Activated CD4-positive, alpha-beta T cell treated with anti-CD3 and anti-CD28 coated beads, Interleukin-2, amount 50 U/mL, for 1 hour (primary cell): ENCODE results near the gene HSBP1L1.

Experiments
- DNase-seq: peaks from one replicate; pipeline ENCODE4 v3.0.0-alpha.2; 2020

HSBP1L1 gene

DNA sequence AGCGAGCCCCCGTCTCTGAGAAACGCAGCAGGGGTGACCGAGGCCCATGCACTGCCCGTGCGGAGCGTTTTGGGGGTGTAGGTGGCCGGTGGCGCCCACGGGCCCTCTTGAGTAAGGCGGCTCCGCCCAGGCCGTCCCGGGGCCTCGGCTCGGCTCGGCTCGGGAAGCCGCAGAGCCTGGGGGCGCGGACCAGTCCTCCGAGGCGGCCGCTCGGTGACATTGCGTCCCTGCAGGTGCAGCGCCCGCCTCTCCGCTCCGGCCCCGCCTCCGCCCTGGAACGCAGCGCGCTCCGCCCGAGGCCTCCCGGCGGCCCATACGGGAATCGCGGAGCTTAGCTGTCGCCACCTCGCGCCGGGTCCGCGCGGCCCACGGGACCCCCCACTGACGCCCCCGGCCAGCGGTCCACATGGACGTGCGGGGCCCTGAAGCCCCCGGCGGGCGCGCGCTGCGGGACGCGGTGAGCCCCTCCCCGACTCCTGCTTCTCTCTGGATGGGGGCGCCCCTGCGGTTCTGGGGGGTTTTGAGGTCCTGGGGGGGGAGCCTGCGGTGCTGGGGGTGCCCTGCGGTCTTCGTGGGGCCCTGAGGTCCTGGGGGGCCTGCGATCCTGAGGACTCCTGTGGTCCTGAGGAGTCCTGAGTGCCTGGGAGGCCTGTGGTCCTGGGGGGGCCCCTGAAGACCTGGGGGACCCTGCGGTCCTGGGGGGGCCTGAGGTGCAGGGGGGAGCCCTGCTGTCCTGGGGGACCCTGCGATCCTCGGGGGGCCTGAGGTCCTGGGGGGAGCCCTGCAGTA is at the start of gene HSBP1L1:
Gene HSBP1L1, plus strand, starts transcription at position 314 of the 789 bp plus-strand sequence. Its CDS starts 93 bp downstream, at position 407.
- peak; percentile 67 for DNase-seq

DNA sequence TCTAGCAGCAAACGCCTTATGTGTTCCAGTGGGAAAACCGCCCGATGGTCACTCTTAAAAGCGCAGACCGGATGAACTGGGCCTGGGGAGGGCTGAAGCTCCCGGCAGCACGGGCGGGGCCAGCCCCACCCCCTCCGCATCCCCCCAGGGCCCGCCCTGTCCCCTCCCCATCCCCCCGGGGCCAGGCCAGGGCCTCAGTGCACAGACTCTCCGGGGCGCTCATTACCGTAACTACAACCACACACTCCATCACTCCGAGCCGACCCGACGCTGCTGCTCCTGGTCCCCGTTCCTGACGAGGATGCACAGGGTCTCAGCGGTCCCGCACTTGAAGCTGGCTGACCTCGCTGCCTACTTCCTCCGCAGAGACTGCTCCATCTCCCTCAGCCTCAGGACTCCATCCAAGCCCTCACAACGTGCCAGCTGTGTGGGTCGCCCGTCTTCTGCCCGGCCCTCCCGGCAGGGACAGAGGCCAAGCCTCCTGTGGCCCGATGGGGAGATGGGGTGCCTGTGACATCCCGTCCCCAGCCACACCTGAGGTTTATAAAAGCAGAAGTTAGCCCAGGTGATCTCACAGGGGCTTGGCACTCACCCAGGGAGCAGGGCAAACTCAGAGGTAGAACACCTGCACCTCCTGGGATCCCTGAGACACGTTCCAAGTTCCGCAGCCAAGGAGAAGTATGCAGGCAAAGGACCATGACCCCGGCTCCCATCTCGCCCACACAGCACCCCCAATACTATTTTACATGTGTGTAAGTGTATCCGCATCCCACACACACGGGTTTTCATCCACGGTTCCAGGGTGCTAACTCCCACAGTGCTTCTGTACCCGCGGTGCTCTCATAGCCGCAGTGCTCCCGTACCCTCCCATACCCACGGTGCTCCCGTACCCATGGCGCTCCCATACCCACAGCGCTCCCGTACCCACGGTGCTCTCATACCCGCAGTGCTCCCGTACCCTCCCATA is 49.0 kb upstream of the HSBP1L1 start:
- no peak for DNase-seq

DNA sequence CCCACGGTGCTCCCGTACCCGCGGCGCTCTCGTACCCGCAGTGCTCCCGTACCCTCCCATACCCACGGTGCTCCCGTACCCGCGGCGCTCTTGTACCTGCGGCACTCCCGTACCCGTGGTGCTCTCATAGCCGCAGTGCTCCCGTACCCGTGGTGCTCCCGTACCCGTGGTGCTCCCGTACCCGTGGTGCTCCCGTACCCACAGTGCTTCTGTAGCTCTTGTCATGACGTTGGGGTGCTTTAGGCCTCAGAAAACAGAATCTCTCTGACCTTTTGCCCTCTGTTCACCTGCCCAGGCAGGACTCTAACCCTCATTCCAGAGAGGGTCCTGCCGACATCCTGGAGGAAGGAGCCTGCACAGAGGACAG is 48.3 kb upstream of the HSBP1L1 start:
- no peak for DNase-seq

DNA sequence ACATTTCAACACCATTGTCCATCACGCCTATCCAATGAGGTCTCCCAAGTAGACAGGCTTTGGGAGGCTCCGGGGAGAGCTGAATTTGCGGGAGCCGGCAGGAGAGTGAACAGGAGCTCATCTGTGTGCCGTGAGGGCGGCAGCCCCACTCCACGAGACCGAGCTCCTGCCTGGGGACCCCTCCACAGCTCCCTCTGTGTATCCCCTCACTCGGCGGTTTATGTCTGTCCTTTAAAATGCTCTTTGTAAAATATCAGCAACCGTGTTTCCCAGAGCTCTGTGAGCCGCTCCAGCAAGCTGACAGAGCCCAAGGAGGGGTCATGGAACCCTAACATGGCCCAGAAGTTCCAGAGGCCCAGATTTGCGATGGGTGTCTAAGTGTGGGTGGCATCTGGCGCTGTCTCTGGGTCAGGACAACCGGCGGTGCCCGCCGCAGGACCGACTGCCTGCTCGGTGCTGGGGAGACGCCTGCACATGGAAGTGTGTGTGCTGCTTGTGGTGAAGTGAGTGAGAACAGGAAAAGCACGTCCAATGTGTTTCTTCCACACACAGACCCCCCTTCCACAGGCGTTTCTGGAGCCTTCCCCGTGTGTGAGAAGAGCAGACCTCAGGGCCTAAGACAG is 47.8 kb upstream of the HSBP1L1 start:
- DNase-seq: no peak

DNA sequence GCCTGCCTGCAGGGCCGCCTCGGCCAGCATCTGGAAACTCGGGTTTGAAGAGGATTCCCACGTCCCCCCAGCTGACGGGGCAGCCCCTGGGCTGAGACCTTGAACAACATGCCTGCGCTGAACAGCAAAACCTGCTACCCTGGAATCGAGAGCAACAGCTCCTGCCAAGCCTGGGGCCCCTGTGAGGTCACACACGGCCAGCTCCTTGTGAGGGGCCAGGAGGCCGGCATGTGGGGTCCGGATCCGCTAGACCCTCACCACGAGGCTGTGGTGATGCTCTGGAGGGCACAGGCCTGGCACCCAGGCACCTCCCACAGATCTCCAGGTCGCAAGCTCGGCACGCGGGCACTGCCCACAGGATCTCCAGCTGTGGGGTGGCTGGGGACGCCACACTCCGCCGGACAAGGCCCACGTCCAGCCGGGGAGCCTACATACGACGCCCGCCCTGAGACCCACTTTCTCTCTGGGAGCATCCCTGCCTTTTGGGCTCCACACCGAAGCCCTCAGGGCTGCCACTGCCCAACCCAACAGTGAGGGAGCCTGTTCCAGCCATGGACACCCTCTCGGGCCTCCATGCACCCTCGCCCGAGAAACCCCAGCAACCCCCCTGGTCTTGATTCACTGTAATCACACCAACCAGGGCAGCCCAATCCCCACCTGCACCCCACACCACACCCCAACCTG is 47.1 kb upstream of the HSBP1L1 start:
- no peak for DNase-seq

DNA sequence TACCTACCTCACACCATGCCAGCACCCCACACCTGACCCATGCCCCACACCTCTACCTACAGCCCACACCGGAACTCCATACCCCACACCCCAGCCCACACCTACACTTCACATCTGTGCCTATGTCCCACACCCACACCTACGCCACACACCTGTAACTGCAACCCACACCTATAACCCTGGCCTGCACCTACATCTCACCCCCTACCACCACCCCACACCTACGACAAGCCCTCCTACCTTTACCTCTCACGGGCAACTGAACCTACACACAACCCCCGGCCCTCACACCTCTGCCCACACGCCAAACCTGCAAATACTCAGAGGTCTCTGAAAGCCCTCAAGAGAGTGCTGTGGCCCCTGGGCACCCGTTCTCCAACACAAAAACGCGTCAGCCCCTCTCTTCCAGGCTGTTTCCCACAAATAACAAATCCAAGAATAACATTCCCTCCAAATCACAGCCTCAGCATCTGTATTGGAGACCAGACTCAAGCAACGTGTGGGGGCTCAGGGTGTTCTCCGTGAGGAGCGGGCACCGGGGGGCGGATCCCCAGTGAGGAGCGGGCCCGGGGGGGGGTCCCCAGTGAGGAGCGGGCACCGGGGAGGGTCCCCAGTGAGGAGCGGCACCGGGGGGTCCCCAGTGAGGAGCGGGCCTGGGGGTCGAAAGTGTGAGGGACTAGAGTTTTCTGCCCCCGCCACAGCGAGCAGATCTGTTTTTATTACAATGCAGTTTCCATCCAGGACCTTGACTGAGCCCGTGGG is 46.4 kb upstream of the HSBP1L1 start:
- DNase-seq: no peak

DNA sequence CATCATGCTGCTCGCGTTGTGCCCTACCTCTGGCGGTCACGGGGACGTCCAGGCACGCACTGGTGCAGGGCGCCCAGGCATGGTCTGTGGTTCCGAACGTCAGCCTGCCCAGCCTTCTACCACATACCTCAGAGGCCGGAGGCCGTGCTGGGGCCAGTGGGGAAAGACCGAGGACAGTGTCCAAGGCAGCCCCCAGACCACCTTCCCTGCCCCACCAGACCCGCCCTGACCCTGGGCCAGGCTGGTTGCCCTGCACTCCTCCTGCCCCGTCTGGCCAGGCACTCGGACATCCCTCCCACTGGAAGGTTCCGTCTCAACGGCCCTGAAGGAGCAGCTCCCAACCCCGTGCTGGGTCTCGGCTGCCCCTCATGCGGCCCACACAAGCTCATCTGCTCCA is 45.8 kb upstream of the HSBP1L1 start:
- no peak for DNase-seq

DNA sequence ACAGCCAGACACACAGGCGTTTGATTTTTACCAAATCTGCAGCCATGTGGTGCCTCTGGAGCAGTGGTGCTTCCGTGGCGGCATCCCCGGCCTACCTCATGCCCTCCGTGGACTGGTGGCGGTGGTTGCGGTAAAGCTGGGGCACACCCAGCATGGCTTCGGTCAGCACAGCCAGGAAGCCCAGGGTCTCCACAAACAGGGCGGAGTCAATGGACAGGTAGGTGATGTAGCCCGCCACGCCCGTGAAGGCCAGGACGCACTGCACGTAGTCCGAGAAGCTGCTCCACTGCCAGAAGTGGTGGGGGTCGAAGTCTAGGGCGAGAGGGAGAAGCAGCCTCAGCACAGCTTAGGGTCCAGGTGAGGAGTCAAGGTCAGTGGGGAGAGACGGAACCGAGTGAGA is 45.4 kb upstream of the HSBP1L1 start:
- no peak for DNase-seq

DNA sequence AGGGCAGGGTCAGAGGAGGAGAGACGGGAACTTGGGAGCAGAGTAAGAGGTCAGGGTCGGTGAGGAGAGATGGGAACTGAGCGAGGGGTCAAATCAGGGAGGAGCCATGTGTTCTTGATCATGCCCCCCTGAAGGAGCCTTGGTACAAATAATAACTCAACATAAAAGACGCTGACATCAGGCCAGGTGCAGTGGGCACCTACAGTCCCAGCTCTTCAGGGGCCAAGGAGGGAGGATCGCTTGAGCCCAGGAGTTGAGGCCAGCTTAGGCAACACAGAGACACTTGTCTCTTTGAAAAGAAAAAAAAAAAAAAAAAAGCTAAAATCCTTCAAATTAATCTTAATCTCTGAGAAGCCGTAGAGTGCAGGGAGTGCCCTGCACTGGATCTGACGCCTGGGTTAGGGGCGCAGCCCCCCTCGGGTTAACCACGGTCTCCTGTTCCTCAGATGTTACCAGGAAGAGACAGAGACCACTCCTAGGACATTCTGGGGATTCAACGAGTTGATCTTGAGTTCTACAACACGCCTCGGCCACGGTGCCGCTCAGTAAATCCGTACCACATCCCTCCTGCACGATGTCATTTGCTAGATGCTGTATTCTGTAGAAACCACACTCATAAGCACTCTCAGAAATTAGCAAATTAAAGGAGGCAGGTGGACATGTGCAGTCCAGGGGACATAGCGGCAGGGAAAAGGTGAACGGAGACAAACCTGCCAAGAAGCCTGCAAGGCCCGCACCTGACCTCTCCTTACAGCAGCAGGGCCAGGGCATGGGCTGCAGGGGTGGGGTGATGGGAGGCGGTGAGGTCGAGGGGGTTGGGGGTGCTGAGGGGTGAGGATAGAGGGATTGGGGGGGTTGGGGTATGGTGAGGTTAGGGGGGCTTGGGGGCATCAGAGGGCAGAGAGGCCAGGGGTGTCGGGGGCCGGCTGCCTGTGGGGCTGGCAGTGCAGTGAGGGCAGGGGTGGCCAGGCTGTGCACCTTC is 42.2 kb upstream of the HSBP1L1 start:
- DNase-seq: no peak

DNA sequence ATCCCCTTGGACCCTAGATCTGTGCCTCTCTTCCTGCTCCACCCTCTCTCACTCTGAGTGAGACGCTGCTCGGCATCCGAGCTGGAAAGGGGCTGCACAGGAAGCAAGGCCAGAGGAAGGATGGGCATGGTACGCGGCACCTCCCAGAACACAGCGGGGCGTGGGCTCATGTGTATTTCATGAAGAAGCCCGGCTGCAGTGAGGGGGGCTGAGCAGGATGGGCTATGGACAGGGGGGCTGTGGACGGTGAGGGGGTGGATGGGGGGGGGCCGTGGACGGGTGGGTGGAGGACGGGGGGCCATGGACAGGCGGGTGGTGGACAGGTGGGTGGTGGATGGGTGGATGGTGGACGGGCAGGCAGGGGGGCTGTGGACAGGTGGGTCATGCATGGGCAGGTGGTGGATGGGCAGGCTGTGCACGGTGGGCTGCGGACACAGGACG is 41.5 kb upstream of the HSBP1L1 start:
- DNase-seq: no peak

DNA sequence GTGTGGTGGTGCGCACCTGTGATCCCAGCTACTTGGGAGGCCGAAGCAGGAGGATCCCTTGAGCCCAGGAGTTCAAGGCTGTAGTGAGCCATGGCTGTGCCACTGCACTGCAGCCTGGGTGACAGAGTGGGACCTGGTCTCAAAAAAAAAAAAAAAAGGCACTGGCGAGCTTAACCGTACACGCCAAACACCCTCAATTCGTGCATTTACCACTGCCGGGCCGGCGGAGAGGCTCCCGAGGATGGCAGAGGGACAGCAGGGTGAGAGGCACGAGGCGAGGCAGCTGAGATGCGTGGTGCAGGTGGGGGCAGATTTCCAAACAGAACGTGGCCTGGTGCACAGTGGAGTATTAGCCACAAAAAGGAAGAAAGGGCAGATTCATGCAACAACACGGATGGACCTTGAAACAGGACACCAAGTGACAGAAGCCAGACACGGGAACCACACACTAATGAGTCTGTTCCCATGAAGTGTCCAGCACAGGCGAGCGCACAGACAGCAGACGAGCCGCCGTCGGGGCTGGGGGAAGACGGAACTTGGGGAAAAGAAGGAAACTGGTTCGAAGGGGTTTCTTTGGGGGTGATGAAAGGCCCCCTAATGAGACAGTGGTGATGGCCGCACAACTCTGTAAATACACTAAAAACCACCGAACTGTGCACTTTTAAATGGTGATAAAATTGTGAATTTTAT is 40.4 kb upstream of the HSBP1L1 start:
- no peak for DNase-seq

DNA sequence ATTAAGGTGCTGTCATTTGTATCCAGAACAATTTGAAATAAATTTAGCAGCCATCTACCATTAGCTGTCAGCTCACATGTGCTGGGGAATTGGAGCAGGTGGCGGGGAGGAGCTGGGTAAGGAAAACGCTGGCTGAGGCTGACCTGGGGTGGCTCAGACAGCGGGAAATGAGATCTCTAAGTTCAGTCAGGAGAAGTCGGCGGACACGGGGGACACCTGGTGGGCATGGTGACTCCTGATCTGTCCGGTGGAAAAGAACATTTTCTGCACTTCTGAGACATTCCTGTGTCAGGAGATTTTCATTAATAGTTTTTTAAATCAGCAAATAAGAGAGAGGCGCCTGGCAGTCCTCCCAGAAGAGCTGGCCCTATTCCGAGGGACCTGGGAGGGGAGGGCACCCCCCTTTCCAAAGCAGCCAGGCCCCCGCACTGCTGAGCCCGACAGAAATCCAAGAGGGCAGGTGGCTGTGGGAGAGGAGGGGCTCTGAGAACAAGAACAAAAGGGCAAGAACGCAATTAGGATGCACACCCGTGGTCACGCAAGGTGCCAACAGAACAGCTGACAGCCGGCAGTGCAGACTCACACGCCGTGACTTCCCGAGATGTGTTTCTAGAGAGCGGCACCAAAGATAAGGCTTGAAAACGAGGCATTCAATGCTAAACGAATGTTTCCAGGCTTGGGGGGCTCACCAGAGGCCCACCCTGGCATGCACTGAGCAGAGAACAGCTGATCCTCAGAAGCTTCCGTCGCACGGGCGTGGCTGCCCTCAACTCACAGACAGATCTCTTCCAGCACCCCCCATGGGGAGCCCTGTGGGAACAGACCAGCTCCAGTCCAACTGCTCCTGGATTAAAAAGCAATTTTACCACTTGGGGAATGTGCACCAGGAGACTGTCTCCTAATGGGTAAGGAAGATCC is 39.4 kb upstream of the HSBP1L1 start:
- DNase-seq: no peak

DNA sequence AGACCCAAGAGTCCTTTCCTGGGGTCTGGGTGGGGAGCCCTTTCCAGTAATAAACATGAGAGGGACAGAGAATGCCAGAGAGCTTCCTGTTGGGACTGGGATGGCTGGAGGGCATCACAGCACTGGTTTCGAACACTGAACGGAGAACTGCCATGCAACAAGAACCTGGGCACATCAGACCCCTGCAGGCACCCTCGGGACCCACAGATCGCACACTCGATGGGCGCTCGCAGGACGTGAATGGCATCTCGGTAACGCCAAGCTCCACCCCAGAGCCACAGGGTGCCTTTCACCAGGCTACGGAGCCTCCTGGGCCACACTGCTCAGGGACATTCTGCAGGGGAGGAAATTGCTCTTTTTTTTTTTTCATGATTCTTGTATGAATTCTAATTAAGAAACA is 38.1 kb upstream of the HSBP1L1 start:
- DNase-seq: no peak

DNA sequence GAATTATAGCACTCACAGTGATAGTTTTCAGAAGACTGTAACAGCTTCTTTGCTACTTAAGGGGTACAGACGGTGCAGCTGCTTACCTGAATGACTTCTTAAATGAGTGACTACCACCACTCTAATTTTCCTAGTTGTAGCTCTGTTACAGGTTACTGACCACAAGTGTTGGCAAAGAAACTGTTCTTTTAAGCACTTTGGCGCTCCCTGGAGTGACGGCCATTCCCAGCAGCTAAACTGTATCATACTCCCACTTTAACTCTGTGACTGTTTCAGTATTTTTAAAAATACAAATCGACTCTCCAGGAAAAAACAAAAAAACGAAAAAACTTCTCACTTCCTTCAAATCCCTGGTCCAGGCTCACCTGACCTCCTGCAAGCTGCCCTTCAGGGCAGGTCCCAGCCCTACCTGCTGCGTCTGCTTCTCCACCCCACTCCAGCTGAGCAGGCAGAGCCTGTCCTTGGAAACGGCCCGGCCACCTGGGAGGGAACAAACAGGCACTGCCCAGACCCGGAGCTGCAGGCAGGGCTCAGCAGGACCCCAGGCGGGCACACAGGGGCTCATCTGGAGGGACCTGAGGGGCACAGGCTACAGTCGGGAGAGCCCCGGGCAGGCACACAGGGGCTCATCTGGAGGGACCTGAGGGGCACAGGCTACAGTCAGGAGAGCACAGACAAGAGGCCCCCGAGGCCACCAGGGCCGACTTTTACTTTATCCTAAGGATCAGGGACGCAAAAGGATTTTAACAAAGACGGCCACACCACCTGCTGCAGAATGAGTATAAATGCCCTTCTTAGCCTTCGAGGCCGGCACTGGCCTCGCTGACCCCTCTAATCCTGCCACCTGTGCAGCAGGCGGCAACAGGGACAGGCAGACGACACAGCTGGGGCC is 37.5 kb upstream of the HSBP1L1 start:
- DNase-seq: no peak

DNA sequence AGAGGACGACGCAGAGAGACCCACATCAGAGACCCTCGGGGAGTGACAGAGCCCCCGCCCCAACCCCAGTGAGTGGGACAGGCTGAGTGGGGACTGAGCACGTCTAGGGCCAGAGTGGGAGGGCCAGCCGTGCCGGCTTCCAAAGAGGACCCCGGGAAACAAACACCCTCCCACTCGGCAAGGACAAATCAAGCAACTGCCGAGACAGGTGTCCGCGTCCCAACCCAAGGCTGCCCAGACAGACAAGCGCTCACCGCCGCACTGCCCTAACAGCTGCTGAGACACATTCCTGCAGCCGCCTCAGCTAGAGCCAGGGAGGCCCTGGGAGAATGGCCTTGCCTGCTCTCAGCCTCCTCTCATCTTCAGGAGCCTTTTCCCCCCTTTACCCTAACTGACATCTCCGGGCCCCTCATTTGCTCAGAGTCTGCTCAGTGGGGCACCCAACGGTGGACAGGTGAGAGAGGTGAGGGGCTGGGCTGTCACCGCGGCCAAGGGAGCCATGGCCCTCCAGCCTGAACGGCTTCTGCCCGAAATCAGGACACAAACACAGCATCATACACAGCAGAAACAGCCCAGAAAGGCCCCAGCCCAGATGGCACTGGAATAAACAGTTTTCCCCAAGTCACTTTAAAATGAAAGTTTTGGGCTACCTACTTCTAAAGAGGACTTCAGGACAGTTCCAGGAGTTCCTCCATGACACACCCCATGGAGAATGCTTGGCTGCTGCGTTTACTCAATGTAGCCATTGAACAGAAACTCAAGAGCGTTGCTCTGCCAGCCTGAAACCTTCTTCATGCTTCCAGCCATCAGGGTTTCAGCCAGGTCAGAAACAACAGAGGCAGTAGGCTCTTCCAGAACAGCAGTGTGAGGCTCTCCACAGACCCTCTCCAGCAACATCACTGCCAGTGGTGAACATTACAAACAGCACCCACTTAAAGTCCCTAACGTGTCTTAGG is 36.6 kb upstream of the HSBP1L1 start:
- no peak for DNase-seq

DNA sequence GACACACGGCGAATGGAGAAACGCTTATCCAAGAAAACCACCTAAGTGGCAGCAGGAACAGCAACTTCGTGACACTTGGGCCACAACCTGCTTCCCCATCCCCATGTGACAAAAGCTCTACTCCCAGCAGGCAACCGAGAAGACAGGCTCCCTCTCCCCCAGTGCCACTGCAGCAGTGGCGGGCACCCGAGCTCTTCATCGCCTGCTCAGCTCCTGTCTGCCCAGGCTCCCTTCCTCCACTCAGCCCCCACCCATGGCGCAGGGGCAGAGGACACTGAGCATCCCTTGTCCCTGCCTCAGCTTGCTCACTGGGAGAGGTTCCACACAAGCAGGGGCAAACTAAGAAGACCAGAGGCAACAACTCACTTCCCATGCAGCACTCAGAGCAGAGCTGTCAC is 35.9 kb upstream of the HSBP1L1 start:
- no peak for DNase-seq
